HUES64 (cell line): Measurements from ENCODE around the gene GRIN3A.

Experiments used
- H3K27ac ChIP-seq: 2 replicates; pipeline ENCODE4 v1.7.0; 2013; ENCODE audit warnings: low read depth, low read length, inconsistent platforms
- H3K27me3 ChIP-seq: 2 replicates; pipeline ENCODE4 v1.6.1; 2013; ENCODE audit warnings: mild to moderate bottlenecking, low read length; ENCODE audit not compliant: insufficient read depth
- H3K36me3 ChIP-seq: 2 replicates; pipeline ENCODE4 v1.6.1; 2013; ENCODE audit warnings: mild to moderate bottlenecking, low read length; ENCODE audit not compliant: insufficient read depth
- H3K4me1 ChIP-seq: 2 replicates; pipeline ENCODE4 v1.6.1; 2013; ENCODE audit warnings: mild to moderate bottlenecking, low read length, moderate library complexity; ENCODE audit not compliant: insufficient read depth
- H3K4me3 ChIP-seq: 2 replicates; pipeline ENCODE4 v1.5.1; 2013; ENCODE audit warnings: mild to moderate bottlenecking, low read length, moderate library complexity
- H3K9ac ChIP-seq: 2 replicates; pipeline ENCODE4 v1.6.1; 2013; ENCODE audit warnings: mild to moderate bottlenecking, low read depth, low read length
- H3K9me3 ChIP-seq: 2 replicates; pipeline ENCODE4 v1.6.1; 2013; ENCODE audit warnings: low read depth, low read length; ENCODE audit not compliant: insufficient read depth
- WGBS: fragments of 150-250, 120-280 bp; methylation state at CpG from one replicate; pipeline ENCODE4 v1.1.7; 2013; ENCODE audit warnings: missing lambda C conversion rate; 5-methylcytosine and 5-hydroxymethylcytosine counted together

Gene GRIN3A

GRCh38 chr9:101631892-101632291 lies 106.6 kb downstream of the GRIN3A start:
- 42% methylated on average over 2 of the region's 2 CpGs for WGBS
- no peak overlapping the region for H3K27ac ChIP-seq

DNA sequence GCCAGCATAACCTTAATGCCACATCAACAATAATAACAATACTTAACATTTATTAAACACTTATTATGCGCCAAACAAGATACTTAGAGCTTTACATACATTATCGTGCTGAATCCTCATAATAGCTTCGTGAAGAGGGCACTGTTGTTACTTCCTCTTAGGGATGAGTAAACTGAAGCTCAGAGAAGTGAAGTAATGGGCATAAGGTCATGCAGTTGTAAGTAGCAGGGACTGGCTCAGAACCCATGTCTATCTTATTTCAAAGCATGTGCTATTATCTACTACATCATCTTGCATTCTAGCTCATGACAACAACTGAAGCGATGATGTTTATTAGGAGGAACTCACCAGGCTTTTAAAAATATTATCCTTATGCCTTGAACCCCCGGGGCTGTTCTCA lies 108.8 kb downstream of the GRIN3A start:
- no peaks in the 10 kb centered on the region for H3K4me1 ChIP-seq
- H3K9me3 ChIP-seq: 0 out of 2 replicates have a peak, but pooled peaks cover 4% of the 10 kb centered on the region
- H3K36me3 ChIP-seq: no peaks in the 10 kb centered on the region
- no peak overlapping the region for H3K4me3 ChIP-seq
- no peak overlapping the region for H3K9ac ChIP-seq
- no peaks in the 10 kb centered on the region for H3K27me3 ChIP-seq
- WGBS: 74% methylated on average over 5 of the region's 5 CpGs
- no peak overlapping the region for H3K27ac ChIP-seq

More at GRCh38 chr9:101631892-101632291, 106.6 kb downstream of the GRIN3A start:
- H3K9me3 ChIP-seq: 0 out of 2 replicates have a peak, but pooled peaks cover 4% of the 10 kb centered on the region
- H3K4me1 ChIP-seq: no peaks in the 10 kb centered on the region
- H3K27me3 ChIP-seq: no peaks in the 10 kb centered on the region
- no peaks in the 10 kb centered on the region for H3K36me3 ChIP-seq
- H3K4me3 ChIP-seq: no peak overlapping the region
- no peak overlapping the region for H3K9ac ChIP-seq

DNA sequence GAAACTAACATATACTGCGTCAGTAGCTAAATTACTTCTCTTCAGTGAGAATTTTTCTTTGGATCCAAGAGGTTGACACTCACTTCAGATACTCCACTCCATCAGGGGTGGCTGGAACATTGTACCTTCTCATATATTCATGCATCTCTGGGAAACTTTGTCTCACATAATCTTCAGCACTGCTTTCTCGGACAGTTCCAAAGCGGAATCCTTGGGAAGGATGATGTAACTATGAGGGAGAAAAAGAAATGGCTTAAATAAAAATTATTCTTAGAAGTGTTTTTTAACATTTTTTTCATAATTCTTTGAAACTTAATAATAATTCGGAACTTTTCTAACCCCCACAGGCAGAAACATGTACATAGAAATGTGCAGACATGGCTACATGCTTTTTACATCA lies 110.3 kb downstream of the GRIN3A start:
- Histone ChIP-seq H3K27me3 (no peaks in the 10 kb centered on the region), H3K27ac (no peak overlapping the region), H3K4me3 (no peak overlapping the region), H3K9ac (no peak overlapping the region), H3K9me3 (0 out of 2 replicates have a peak, but pooled peaks cover 4% of the 10 kb centered on the region), H3K4me1 (no peaks in the 10 kb centered on the region), H3K36me3 (no peaks in the 10 kb centered on the region)
- WGBS: 77% methylated on average over 4 of the region's 4 CpGs

DNA sequence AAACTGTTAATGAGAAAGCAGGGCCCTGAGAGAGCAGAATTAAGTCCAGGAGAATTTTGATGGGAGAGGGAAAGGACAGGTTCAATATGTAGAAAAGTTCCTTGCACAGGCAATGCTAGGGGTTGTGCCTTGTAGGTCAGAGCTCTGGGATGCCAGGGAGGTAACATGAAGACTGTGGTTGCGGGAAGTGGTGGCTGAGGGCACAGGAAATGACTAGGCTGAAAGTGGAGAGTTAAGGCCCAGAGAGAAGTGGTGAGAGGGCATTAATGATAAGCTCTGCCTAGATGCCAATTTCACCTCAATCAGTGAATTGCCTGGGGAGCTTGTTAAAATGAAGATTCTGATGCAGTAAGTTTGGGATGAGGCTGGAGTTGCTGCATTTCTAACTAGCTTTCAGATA lies 112.2 kb downstream of the GRIN3A start:
- no peak overlapping the region for H3K9ac ChIP-seq
- no peak overlapping the region for H3K4me3 ChIP-seq
- WGBS: 80% methylated on average over 1 of the region's 1 CpG
- no peaks in the 10 kb centered on the region for H3K4me1 ChIP-seq
- no peaks in the 10 kb centered on the region for H3K27me3 ChIP-seq
- 0 out of 2 replicates have a peak, but pooled peaks cover 5% of the 10 kb centered on the region for H3K9me3 ChIP-seq
- H3K36me3 ChIP-seq: no peaks in the 10 kb centered on the region
- no peak overlapping the region for H3K27ac ChIP-seq

GRCh38 chr9:101625876-101626275 lies 112.6 kb downstream of the GRIN3A start:
- Histone ChIP-seq H3K27ac (no peak overlapping the region), H3K4me3 (no peak overlapping the region), H3K9me3 (0 out of 2 replicates have a peak, but pooled peaks cover 5% of the 10 kb centered on the region), H3K36me3 (no peaks in the 10 kb centered on the region), H3K9ac (no peak overlapping the region), H3K4me1 (no peaks in the 10 kb centered on the region), H3K27me3 (no peaks in the 10 kb centered on the region)
- WGBS: 86% methylated on average over 2 of the region's 2 CpGs

DNA sequence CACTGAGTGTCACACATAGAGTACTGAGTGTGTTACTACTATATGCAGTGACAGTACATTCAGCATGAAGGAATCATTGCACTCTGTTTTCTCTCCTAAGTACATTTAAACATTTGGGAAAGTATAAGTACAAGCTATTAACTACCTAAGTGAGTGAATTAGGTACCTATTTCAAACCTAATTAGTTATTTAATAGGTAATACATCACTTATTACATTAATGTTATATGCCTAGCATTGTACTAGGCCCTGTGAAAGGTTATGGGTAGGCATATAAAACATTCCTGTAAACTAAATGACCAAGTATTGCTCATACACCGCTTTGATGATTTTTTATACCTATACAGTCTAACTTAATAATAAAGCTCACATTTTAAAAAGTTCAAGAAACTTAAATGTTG lies 118.0 kb downstream of the GRIN3A start:
- Histone ChIP-seq H3K4me1 (no peaks in the 10 kb centered on the region), H3K27me3 (no peaks in the 10 kb centered on the region), H3K4me3 (no peak overlapping the region), H3K27ac (no peak overlapping the region), H3K9me3 (0 out of 2 replicates have a peak, but pooled peaks cover 17% of the 10 kb centered on the region), H3K9ac (no peak overlapping the region), H3K36me3 (no peaks in the 10 kb centered on the region)
- no CpG with 5 or more reads among the region's 1 CpG for WGBS

GRCh38 chr9:101618698-101619097 lies 119.7 kb downstream of the GRIN3A start:
- Histone ChIP-seq H3K9me3 (0 out of 2 replicates have a peak, but pooled peaks cover 21% of the 10 kb centered on the region), H3K4me3 (no peak overlapping the region), H3K27ac (no peak overlapping the region)

DNA sequence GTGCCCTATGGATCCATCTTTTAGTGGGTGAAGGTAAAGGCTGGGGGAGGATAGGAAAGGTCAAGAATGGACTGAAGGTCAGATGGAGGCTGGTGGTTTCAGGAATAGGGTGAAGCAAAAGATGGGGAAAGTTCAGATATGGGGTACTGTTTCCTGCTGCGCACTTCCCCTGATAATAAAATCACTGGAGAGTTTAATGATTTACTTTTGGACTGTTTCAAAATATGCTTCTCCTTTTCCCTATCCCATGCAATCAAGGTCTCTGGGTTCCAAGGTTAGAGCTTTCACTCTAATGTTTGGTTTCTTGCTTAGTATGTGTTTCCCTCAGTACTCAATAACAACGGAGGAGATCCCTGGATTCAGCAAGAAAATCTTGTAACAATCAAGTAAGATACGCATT lies 132.9 kb downstream of the GRIN3A start:
- H3K27ac ChIP-seq: no peak overlapping the region
- no peak overlapping the region for H3K9ac ChIP-seq
- no peaks in the 10 kb centered on the region for H3K9me3 ChIP-seq
- H3K36me3 ChIP-seq: no peaks in the 10 kb centered on the region
- no peak overlapping the region for H3K4me3 ChIP-seq
- no peaks in the 10 kb centered on the region for H3K27me3 ChIP-seq
- WGBS: 83% methylated on average over 2 of the region's 3 CpGs
- no peaks in the 10 kb centered on the region for H3K4me1 ChIP-seq

More at GRCh38 chr9:101618698-101619097, 119.7 kb downstream of the GRIN3A start:
- H3K9ac ChIP-seq: no peak overlapping the region
- no peaks in the 10 kb centered on the region for H3K36me3 ChIP-seq
- no peaks in the 10 kb centered on the region for H3K4me1 ChIP-seq
- H3K27me3 ChIP-seq: no peaks in the 10 kb centered on the region

DNA sequence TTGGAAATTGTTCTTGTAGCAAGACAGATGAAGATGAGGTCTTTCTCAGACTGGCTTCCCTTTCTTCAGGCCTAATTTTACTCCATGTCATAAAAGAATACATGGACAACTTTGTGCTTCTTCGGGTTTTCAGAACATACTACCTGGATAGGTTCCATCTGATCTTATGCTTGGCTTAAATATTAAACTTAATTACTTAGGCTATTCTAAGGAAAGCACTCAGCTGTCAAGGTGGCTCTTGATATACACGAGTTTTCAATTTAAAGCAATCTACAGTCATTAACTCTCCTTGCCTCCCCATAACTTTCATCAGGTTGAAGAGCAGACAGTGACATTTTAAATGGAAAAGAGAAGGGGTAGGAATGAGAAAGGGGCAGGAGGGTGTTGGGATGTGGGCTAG lies 134.2 kb downstream of the GRIN3A start:
- H3K4me1 ChIP-seq: no peaks in the 10 kb centered on the region
- H3K27me3 ChIP-seq: no peaks in the 10 kb centered on the region
- WGBS: 67% methylated on average over 2 of the region's 2 CpGs
- no peaks in the 10 kb centered on the region for H3K36me3 ChIP-seq
- no peak overlapping the region for H3K4me3 ChIP-seq
- H3K9ac ChIP-seq: no peak overlapping the region
- no peaks in the 10 kb centered on the region for H3K9me3 ChIP-seq
- H3K27ac ChIP-seq: no peak overlapping the region

DNA sequence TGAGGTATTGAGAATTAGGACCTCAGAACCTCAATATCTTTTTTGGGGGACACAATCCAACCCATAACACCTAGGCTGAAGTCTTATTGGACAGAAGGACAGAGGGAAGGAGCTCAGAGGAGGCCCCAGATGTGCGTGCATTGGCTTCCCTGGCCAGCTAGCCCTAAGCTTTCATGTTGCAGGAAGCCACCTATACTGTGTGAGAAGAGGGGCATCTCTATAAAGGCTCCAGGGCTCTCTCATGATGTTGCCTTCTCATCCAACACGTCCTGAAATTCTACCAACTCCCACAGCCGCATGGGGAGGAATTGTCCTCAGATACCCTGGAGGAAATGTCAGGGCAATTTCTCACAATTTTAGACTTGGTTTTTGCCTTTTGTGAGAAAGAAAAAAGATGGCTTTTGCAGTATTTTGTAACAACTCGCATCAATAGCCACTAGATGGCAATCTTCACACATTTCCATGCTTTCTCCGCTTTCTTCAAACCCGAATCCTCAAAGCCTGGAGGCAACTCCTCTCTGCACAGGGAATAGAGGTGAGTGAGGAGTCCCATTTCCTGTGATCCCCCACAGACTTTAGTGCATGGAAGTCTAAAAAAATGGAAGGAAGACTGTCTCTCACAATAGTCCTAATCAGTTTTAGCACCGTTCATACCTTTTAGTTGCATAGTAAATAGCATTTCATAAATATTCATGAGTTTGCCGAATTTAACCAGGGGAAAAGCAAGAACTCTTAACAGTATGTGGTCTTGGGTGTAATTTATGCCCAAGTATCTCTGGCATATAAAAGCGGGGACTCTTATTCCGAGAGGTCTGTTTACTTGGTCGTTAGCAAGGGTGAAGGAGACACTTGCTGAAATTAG lies 136.3 kb downstream of the GRIN3A start:
- 29% methylated on average over 11 of the region's 11 CpGs for WGBS
- H3K27ac ChIP-seq: no peak overlapping the region

GRCh38 chr9:101594796-101595195 lies 143.7 kb downstream of the GRIN3A start, which contains the start of gene PPP3R2:
PPP3R2 (minus strand) TSS chr9:101594969; CDS start chr9:101594921, 48 bp downstream.
- no peak within 1 kb of the TSS for H3K27ac ChIP-seq
- no peaks in the 10 kb centered on the region for H3K27me3 ChIP-seq
- H3K36me3 ChIP-seq: no peaks in the 10 kb centered on the region
- H3K9me3 ChIP-seq: no peaks in the 10 kb centered on the region
- no peak within 1 kb of the TSS for H3K9ac ChIP-seq
- H3K4me3 ChIP-seq: no peak within 1 kb of the TSS
- WGBS: 86% methylated on average over 19 of the region's 19 CpGs
- H3K4me1 ChIP-seq: no peaks in the 10 kb centered on the region

More for the DNA sequence above, 136.3 kb downstream of the GRIN3A start:
- H3K27me3 ChIP-seq: no peaks in the 10 kb centered on the region
- H3K4me1 ChIP-seq: no peaks in the 10 kb centered on the region
- H3K9me3 ChIP-seq: no peaks in the 10 kb centered on the region
- no peaks in the 10 kb centered on the region for H3K36me3 ChIP-seq
- no peak overlapping the region for H3K9ac ChIP-seq
- H3K4me3 ChIP-seq: no peak overlapping the region
